ENCODE results near the gene PIK3AP1. TPM values are rescaled to one million over a fixed set of nuclear protein-coding genes. Genes with fewer than 3 reads are reported as not detected.

The PIK3AP1 gene
- total and polyA plus RNA-seq, 10 of the 15 experiments (the other 5 are each of a cell fraction or from before 2014, with no cell fraction given): 26.2 to 306 (median 119) TPM

- TF ChIP-seq RELB (IDR thresholded peaks at IDR 0.05; ENCODE audit: low read depth) (0 out of 2 replicates have a peak, but pooled peaks have one; percentile 29), BACH1 (IDR thresholded peaks at IDR 0.05; ENCODE audit: borderline replicate concordance) (no peak; the same call in 1 of the 2 replicates), RBBP5 (conservative IDR thresholded peaks at IDR 0.05) (no peak), CHD1 (IDR thresholded peaks at IDR 0.05; ENCODE audit: low read depth, low read length) (no peak), SIX5 (IDR thresholded peaks at IDR 0.05; ENCODE audit: low read depth, low read length, severe bottlenecking) (no peak), PKNOX1 (IDR thresholded peaks at IDR 0.05) (peak; percentile 16; the same call in 1 of the 2 replicates), CBX3 (IDR thresholded peaks at IDR 0.05; ENCODE audit: borderline replicate concordance, low read depth) (no peak), HDAC6 (IDR thresholded peaks at IDR 0.05; ENCODE audit: unreplicated experiment) (no peak), ZNF217 (IDR thresholded peaks at IDR 0.05) (no peak), CREM (IDR thresholded peaks at IDR 0.05; ENCODE audit: low read depth) (no peak), RCOR1 (conservative IDR thresholded peaks at IDR 0.05; ENCODE audit: low read depth, low read length) (no peak), KAT2A (conservative IDR thresholded peaks at IDR 0.05; ENCODE audit: control insufficient read depth, low read depth, low read length) (no peak), RB1 (IDR thresholded peaks at IDR 0.05; ENCODE audit: borderline replicate concordance) (no peak), GATAD2B (conservative IDR thresholded peaks at IDR 0.05; ENCODE audit: low read depth) (no peak), SIN3A (IDR thresholded peaks at IDR 0.05; ENCODE audit: low read depth, low read length) (no peak), SUZ12 (IDR thresholded peaks at IDR 0.05; ENCODE audit: unreplicated experiment) (no peak), KDM1A (IDR thresholded peaks at IDR 0.05; ENCODE audit: borderline replicate concordance) (no peak), CHD4 (IDR thresholded peaks at IDR 0.05) (no peak), MTA2 (IDR thresholded peaks at IDR 0.05; ENCODE audit: low read depth) (peak; percentile 62; the same call in 1 of the 2 replicates), PAX8 (IDR thresholded peaks at IDR 0.05) (no peak)
- TF ChIP-seq, protein P1, sequence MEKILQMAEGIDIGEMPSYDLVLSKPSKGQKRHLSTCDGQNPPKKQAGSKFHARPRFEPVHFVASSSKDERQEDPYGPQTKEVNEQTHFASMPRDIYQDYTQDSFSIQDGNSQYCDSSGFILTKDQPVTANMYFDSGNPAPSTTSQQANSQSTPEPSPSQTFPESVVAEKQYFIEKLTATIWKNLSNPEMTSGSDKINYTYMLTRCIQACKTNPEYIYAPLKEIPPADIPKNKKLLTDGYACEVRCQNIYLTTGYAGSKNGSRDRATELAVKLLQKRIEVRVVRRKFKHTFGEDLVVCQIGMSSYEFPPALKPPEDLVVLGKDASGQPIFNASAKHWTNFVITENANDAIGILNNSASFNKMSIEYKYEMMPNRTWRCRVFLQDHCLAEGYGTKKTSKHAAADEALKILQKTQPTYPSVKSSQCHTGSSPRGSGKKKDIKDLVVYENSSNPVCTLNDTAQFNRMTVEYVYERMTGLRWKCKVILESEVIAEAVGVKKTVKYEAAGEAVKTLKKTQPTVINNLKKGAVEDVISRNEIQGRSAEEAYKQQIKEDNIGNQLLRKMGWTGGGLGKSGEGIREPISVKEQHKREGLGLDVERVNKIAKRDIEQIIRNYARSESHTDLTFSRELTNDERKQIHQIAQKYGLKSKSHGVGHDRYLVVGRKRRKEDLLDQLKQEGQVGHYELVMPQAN (conservative IDR thresholded peaks at IDR 0.05): no peak
- TF ChIP-seq, protein P2, sequence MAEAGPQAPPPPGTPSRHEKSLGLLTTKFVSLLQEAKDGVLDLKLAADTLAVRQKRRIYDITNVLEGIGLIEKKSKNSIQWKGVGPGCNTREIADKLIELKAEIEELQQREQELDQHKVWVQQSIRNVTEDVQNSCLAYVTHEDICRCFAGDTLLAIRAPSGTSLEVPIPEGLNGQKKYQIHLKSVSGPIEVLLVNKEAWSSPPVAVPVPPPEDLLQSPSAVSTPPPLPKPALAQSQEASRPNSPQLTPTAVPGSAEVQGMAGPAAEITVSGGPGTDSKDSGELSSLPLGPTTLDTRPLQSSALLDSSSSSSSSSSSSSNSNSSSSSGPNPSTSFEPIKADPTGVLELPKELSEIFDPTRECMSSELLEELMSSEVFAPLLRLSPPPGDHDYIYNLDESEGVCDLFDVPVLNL (IDR thresholded peaks at IDR 0.05; ENCODE audit: low read depth, low read length): no peak
- TF ChIP-seq, protein P3, sequence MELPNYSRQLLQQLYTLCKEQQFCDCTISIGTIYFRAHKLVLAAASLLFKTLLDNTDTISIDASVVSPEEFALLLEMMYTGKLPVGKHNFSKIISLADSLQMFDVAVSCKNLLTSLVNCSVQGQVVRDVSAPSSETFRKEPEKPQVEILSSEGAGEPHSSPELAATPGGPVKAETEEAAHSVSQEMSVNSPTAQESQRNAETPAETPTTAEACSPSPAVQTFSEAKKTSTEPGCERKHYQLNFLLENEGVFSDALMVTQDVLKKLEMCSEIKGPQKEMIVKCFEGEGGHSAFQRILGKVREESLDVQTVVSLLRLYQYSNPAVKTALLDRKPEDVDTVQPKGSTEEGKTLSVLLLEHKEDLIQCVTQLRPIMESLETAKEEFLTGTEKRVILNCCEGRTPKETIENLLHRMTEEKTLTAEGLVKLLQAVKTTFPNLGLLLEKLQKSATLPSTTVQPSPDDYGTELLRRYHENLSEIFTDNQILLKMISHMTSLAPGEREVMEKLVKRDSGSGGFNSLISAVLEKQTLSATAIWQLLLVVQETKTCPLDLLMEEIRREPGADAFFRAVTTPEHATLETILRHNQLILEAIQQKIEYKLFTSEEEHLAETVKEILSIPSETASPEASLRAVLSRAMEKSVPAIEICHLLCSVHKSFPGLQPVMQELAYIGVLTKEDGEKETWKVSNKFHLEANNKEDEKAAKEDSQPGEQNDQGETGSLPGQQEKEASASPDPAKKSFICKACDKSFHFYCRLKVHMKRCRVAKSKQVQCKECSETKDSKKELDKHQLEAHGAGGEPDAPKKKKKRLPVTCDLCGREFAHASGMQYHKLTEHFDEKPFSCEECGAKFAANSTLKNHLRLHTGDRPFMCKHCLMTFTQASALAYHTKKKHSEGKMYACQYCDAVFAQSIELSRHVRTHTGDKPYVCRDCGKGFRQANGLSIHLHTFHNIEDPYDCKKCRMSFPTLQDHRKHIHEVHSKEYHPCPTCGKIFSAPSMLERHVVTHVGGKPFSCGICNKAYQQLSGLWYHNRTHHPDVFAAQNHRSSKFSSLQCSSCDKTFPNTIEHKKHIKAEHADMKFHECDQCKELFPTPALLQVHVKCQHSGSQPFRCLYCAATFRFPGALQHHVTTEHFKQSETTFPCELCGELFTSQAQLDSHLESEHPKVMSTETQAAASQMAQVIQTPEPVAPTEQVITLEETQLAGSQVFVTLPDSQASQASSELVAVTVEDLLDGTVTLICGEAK (IDR thresholded peaks at IDR 0.05; ENCODE audit: borderline replicate concordance): no peak
Observed at GRCh38 chr10:96646751-96647166, 73.6 kb downstream of the PIK3AP1 start (continued).

Data from GM12878 (cell line).